GM19193 (cell line): ENCODE results near the gene NCOR2.

Experiments
- POLR2A ChIP-seq: IDR thresholded peaks from 4 replicates; pipeline ENCODE4 v1.6.1; 2011; ENCODE audit not compliant: insufficient read depth, insufficient read length; ENCODE audit errors: extremely low read depth

The NCOR2 gene

GRCh38 chr12:124547626-124548025, 19.8 kb downstream of the NCOR2 start:
- TF ChIP-seq POLR2A = no peak

GRCh38 chr12:124545508-124546418, 21.6 kb downstream of the NCOR2 start:
- TF ChIP-seq POLR2A = peak; percentile 59

- no peak for TF ChIP-seq POLR2A
Observed at GRCh38 chr12:124544983-124545382, 22.4 kb downstream of the NCOR2 start.

- no peak for TF ChIP-seq POLR2A
Observed at GRCh38 chr12:124544311-124544970, 23.0 kb downstream of the NCOR2 start.

GRCh38 chr12:124543590-124544310, 23.7 kb downstream of the NCOR2 start:
- no peak for TF ChIP-seq POLR2A

- no peak for TF ChIP-seq POLR2A
Observed at GRCh38 chr12:124543052-124543589, 24.3 kb downstream of the NCOR2 start.

- no peak for TF ChIP-seq POLR2A
Observed at GRCh38 chr12:124542021-124542949, 25.1 kb downstream of the NCOR2 start.

GRCh38 chr12:124541322-124541721, 26.1 kb downstream of the NCOR2 start:
- TF ChIP-seq POLR2A = no peak

- TF ChIP-seq POLR2A = no peak
Observed at GRCh38 chr12:124539084-124540041, 28.0 kb downstream of the NCOR2 start.

GRCh38 chr12:124538194-124539082, 29.0 kb downstream of the NCOR2 start:
- no peak for TF ChIP-seq POLR2A

GRCh38 chr12:124537525-124538193, 29.8 kb downstream of the NCOR2 start:
- TF ChIP-seq POLR2A = no peak
